HG02623 (cell line): Measurements from ENCODE around the gene COL10A1.

Experiments used
- ATAC-seq: cut with Tn5 transposase; IDR thresholded peaks from one replicate; pipeline ENCODE4 v1.9.1; 2021; ENCODE audit warnings: moderate library complexity; ENCODE audit not compliant: unreplicated experiment

COL10A1 gene

GRCh38 chr6:116088946-116089345 is 37.0 kb downstream of the COL10A1 start:
- ATAC-seq: no peak

GRCh38 chr6:116087437-116088027 is 38.4 kb downstream of the COL10A1 start:
- peak; percentile 93 for ATAC-seq

GRCh38 chr6:116084284-116084683 is 41.6 kb downstream of the COL10A1 start:
- no peak for ATAC-seq

GRCh38 chr6:116083052-116083451 is 42.9 kb downstream of the COL10A1 start:
- no peak for ATAC-seq

DNA sequence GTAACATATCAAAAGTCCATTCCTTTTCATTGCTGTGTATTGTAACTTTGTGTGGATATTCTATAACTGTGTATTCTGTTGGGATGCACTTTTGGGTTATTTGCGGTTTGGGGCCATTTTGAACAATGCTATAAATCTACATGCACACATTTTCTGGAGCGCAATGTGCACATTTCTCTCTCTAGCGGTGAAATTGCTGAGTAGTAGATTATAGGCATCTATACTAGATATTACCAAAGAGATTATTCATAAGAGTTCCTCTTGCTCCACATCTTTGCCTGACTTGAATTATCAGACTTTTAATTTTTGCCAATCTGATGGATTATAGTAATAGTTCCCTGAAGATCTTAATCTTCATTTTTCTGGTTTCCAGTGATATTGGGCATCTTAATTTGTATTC is 47.0 kb downstream of the COL10A1 start:
- no peak for ATAC-seq

- ATAC-seq: no peak
These were observed 47.4 kb downstream of the COL10A1 start for GRCh38 chr6:116078522-116078921.

GRCh38 chr6:116074732-116075390 is 51.1 kb downstream of the COL10A1 start:
- no peak for ATAC-seq

- ATAC-seq: no peak
These were observed 52.0 kb downstream of the COL10A1 start for GRCh38 chr6:116073765-116074440.

DNA sequence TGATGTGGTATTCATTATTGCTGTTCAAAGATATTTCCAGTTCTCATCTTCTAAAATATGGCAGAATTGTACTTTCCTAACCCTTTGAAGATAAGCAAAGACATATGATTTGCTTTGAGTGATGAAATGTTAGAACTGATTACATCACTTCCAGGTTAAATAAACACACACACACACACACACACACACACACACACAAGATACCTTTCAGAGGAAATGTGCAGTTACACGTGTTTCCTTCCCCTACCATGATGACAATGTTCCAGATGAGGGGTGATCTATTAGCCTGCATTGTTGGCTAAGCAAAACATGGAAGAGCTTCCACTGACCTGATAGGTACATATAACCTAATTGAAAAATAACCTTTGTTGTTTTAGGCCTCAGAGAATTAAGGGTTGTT is 53.6 kb downstream of the COL10A1 start:
- ATAC-seq: no peak

DNA sequence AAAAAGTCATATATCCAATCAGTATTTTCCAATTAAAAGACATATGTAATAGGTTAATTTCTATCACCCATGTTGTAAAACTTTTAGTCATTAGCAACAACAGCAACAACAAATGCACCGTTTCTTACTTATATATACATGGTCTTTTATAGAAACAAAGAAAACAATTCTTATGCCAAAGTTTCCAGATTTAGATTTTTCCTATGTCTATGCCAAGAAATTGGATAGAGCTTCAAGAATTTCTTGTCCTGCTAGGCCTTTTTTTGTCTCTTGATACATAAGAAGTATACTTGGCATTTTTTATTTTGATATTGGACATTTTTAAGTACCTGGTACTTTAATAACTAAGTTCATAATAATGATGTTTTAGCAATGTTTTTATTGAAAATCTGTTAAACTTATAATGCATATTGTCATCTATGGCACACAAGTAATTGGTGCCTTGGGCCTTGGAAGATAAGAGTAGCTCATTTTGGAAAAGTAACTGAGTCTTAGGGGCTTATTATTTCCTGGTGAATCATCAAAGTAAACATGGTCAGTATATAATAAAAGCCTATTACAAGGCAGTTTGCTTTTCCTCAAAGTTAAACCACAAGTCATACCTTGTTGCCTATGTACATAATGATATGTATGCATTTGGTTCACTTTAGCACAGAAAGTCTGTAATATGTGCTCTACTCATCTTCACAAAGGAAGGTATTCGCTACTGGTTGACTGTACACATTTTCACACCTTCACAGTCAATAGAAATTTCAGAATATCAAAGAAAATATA is 55.1 kb downstream of the COL10A1 start:
- no peak for ATAC-seq

DNA sequence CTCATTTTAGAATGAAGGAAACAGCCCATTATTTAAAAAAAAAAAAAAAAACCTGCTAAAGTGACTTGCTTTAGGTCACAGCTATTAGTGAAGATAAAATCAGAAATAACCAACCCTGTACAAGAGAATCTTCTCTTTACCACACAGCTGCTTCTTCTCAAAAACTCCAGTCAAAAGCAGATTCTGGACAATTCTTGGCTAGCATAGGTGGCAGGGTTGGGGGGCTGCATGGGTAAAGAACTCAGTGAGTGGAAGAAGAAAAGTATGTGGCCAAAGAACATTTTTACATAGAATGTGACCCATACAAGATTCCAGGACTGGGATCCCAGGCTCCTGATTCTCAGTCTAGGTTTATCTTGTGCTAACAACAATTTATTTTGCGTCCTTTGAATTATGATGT is 55.8 kb downstream of the COL10A1 start:
- no peak for ATAC-seq
